Type B pancreatic cell (in vitro differentiated cells): ENCODE data around the gene CMTM3. TPM values are rescaled to one million over a fixed set of nuclear protein-coding genes. Genes with fewer than 3 reads are reported as not detected.
A peak's percentile ranks its signal among the peaks of the same experiment; 100 is the strongest.

Source experiments
- DNase-seq: peaks from one replicate; pipeline ENCODE4 v3.0.0; 2021; ENCODE audit warnings: mixed read lengths; ENCODE audit not compliant: unreplicated experiment; ENCODE audit errors: extremely low spot score
- H3K27ac Mint-ChIP-seq: 2 replicates; pipeline ENCODE4 v1.8.0; 2021; ENCODE audit warnings: mild to moderate bottlenecking, mixed read lengths
- H3K27me3 Mint-ChIP-seq: 2 replicates; pipeline ENCODE4 v1.8.0; 2021; ENCODE audit warnings: mixed read lengths
- H3K36me3 Mint-ChIP-seq: 2 replicates; pipeline ENCODE4 v1.8.0; 2021; ENCODE audit warnings: mixed read lengths
- H3K4me1 Mint-ChIP-seq: one replicate; pipeline ENCODE4 v1.8.0; 2021; ENCODE audit warnings: mixed read lengths; ENCODE audit not compliant: unreplicated experiment
- H3K4me3 Mint-ChIP-seq: 2 replicates; pipeline ENCODE4 v1.8.0; 2021; ENCODE audit warnings: mild to moderate bottlenecking, mixed read lengths
- H3K9me3 Mint-ChIP-seq: 2 replicates; pipeline ENCODE4 v1.8.0; 2021; ENCODE audit warnings: mixed read lengths
- CTCF ChIP-seq: fragments of 200-600 bp; sonication (generic); conservative IDR thresholded peaks from 2 replicates; pipeline ENCODE4 v1.5.0; 2021; ENCODE audit warnings: antibody characterized with exemption, mild to moderate bottlenecking
- total RNA-seq: library from RNA; stranded (reverse); gene quantifications from 2 replicates; pipeline ENCODE4 v1.2.1, GENCODE V29; 2021; ENCODE audit warnings: low replicate concordance

The CMTM3 gene
- total RNA-seq, 1 donor from 2014 or later: 45.2 TPM

- H3K36me3 Mint-ChIP-seq: no peaks in the 10 kb centered on the region
- DNase-seq: no peak
- H3K4me3 Mint-ChIP-seq: no peak overlapping the region
- peak overlapping the region; percentile 6 for H3K27ac Mint-ChIP-seq
- H3K9me3 Mint-ChIP-seq: no peaks in the 10 kb centered on the region
- peaks cover 15% of the 10 kb centered on the region for H3K4me1 Mint-ChIP-seq
- H3K27me3 Mint-ChIP-seq: peaks cover 3% of the 10 kb centered on the region
- TF ChIP-seq CTCF: no peak
Observed at GRCh38 chr16:66599726-66600125, 4.8 kb upstream of the CMTM3 start.

GRCh38 chr16:66600477-66600876 lies 4.0 kb upstream of the CMTM3 start:
- Mint-ChIP-seq H3K36me3 (no peaks in the 10 kb centered on the region), H3K27me3 (peaks cover 3% of the 10 kb centered on the region), H3K9me3 (no peaks in the 10 kb centered on the region), H3K4me3 (no peak overlapping the region), H3K27ac (no peak overlapping the region), H3K4me1 (peaks cover 15% of the 10 kb centered on the region)
- no peak for DNase-seq
- no peak for TF ChIP-seq CTCF

GRCh38 chr16:66601471-66601870 lies 3.0 kb upstream of the CMTM3 start:
- Mint-ChIP-seq H3K27me3 (peaks cover 3% of the 10 kb centered on the region), H3K36me3 (no peaks in the 10 kb centered on the region), H3K27ac (no peak overlapping the region), H3K4me3 (no peak overlapping the region), H3K9me3 (no peaks in the 10 kb centered on the region), H3K4me1 (peaks cover 15% of the 10 kb centered on the region)
- no peak for TF ChIP-seq CTCF
- no peak for DNase-seq

GRCh38 chr16:66603537-66604375 lies 748 bp upstream of the CMTM3 start:
- H3K4me3 Mint-ChIP-seq: peak overlapping the region; percentile 96
- peak overlapping the region; percentile 97 for H3K27ac Mint-ChIP-seq
- no peaks in the 10 kb centered on the region for H3K36me3 Mint-ChIP-seq

GRCh38 chr16:66605177-66605978 lies 874 bp downstream of the CMTM3 start:
- H3K27me3 Mint-ChIP-seq: peaks cover 3% of the 10 kb centered on the region
- H3K27ac Mint-ChIP-seq: no peak overlapping the region
- H3K9me3 Mint-ChIP-seq: no peaks in the 10 kb centered on the region
- H3K4me3 Mint-ChIP-seq: peak overlapping the region; percentile 82
- no peaks in the 10 kb centered on the region for H3K36me3 Mint-ChIP-seq
- H3K4me1 Mint-ChIP-seq: peaks cover 23% of the 10 kb centered on the region
- no peak for DNase-seq
- no peak for TF ChIP-seq CTCF

More at GRCh38 chr16:66603537-66604375, 748 bp upstream of the CMTM3 start:
- no peaks in the 10 kb centered on the region for H3K9me3 Mint-ChIP-seq
- H3K4me1 Mint-ChIP-seq: peaks cover 22% of the 10 kb centered on the region
- peaks cover 3% of the 10 kb centered on the region for H3K27me3 Mint-ChIP-seq
- no peak for TF ChIP-seq CTCF
- peak; percentile 88 for DNase-seq
